ENCODE measurements around the gene CERS6.

- TF ChIP-seq POLR2A (IDR thresholded peaks at IDR 0.05; ENCODE audit: low read depth) (no peak), EP300 (IDR thresholded peaks at IDR 0.05) (no peak), POLR2AphosphoS5 (IDR thresholded peaks at IDR 0.05) (no peak)
These were observed 310.5 kb downstream of the CERS6 start for GRCh38 chr2:168766600-168766999.

Measured in esophagus muscularis mucosa (tissue), 3 donors.